GM06990 (cell line): ENCODE data around the gene LAIR1.
"Not testable (repeated sequence)": the region's sequence is repeated elsewhere in the genome, so short reads cannot be mapped to it uniquely, and the experiment has no call there.

ENCODE experiments used
- DNase-seq: peaks from one replicate; pipeline ENCODE4 v3.0.0-alpha.2; 2011; ENCODE audit not compliant: insufficient read length; ENCODE audit errors: extremely low read depth
- H3K27me3 ChIP-seq: replicated peaks from 2 replicates; pipeline ENCODE4 v1.6.0; 2011; ENCODE audit warnings: low read length; ENCODE audit not compliant: control insufficient read depth, insufficient read depth
- H3K36me3 ChIP-seq: 2 replicates; pipeline ENCODE4 v1.5.1; 2011; ENCODE audit warnings: low read length; ENCODE audit not compliant: control insufficient read depth, insufficient read depth
- H3K4me3 ChIP-seq: replicated peaks from 2 replicates; pipeline ENCODE4 v1.5.1; 2011; ENCODE audit warnings: low read depth, mild to moderate bottlenecking, control low read depth, low read length
- TF ChIP-seq, protein P1 (sequence below): IDR thresholded peaks from 2 replicates; pipeline ENCODE4 v1.5.1; 2011; ENCODE audit warnings: low read length, control low read depth, mild to moderate bottlenecking, inconsistent platforms; ENCODE audit not compliant: insufficient read depth, poor library complexity, severe bottlenecking

Gene LAIR1

DNA sequence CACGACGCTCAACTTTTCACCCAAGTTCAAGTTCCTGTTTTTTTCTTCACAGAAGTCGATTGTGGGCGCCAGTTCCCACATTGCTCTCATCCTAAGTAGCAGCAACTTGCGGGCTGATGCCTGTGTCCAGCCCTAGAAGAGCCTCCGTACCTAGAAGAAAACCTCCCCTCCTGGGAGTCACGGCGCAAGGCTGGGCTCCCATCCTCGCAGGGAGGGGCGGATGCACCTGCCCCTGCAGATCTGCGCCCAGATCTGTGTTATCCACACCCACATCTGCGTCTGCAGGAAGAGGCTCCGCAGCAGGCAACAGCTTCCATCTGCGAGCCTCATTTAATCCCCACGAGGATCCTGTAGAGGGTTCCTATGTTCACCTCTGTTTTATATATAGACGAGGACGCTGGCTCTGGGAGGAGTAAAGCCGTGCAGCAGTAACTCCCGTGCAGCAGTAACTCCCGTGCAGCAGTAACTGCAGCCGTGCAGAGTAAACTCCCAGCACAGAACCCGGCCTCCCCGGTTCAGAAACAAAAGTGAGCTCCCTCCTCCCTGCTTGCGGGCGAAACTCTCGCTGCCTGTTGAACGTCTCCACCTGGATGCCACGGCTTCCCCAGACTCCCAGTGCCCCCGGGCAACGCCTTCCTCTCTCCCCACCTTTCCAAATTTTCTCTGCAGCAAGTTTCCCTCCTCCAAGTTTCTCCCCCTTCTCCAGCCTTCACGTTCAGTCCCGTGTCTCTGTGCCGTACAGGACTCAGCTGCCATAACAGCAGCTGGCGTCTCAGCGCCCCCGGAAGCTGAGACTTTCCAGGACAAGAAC is 23.5 kb upstream of the LAIR1 start:
- Histone ChIP-seq H3K27me3 (no peaks in the 10 kb centered on the region; the same call in none of the 2 replicates), H3K4me3 (peak overlapping the region; percentile 15; the same call in 1 of the 2 replicates), H3K36me3 (no peaks in the 10 kb centered on the region)
- TF ChIP-seq, protein P1, sequence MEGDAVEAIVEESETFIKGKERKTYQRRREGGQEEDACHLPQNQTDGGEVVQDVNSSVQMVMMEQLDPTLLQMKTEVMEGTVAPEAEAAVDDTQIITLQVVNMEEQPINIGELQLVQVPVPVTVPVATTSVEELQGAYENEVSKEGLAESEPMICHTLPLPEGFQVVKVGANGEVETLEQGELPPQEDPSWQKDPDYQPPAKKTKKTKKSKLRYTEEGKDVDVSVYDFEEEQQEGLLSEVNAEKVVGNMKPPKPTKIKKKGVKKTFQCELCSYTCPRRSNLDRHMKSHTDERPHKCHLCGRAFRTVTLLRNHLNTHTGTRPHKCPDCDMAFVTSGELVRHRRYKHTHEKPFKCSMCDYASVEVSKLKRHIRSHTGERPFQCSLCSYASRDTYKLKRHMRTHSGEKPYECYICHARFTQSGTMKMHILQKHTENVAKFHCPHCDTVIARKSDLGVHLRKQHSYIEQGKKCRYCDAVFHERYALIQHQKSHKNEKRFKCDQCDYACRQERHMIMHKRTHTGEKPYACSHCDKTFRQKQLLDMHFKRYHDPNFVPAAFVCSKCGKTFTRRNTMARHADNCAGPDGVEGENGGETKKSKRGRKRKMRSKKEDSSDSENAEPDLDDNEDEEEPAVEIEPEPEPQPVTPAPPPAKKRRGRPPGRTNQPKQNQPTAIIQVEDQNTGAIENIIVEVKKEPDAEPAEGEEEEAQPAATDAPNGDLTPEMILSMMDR = no peak
- DNase-seq = peak; percentile 72

DNA sequence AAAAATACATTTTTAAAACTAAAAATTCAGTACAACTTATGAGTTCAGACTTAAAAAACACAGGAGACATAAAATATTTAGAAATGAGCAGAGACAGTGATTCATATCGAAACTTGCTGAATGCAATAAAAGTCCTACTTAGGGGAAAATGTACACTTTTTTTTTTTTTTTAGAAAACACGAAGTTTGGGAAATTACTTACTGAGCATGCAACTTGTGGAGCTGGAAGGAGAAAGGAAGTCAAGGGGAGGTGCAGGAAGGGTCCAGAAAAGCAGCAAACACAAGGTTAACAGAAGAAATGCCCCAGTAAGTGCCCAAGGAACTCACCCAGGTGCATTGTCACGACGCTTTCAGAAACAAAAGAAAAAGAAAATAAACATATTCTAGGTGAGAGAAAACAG is 18.6 kb upstream of the LAIR1 start:
- Histone ChIP-seq H3K27me3 (no peaks in the 10 kb centered on the region; the same call in 1 of the 2 replicates), H3K36me3 (no peaks in the 10 kb centered on the region), H3K4me3 (no peak overlapping the region)
- TF ChIP-seq, protein P1 = no peak
- DNase-seq = no peak

DNA sequence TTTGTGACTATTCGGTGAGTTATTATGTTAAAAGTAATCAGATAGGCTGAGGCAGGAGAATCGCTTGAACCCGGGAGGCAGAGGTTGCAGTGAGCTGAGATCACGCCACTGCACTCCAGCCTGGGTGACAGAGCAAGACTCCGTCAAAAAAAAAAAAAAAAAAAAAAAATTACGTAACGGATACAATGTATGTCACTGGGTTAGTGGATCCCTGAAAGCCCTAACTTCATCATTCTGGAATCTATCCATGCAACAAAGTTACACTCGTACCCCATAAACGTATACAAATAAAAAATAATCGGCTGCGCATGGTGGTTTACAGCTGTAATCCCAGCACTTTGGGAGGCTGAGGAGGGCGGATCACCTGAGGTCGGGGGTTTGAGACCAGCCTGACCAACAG is 17.3 kb upstream of the LAIR1 start:
- not testable (repeated sequence) for H3K4me3 ChIP-seq, H3K27me3 ChIP-seq, DNase-seq

DNA sequence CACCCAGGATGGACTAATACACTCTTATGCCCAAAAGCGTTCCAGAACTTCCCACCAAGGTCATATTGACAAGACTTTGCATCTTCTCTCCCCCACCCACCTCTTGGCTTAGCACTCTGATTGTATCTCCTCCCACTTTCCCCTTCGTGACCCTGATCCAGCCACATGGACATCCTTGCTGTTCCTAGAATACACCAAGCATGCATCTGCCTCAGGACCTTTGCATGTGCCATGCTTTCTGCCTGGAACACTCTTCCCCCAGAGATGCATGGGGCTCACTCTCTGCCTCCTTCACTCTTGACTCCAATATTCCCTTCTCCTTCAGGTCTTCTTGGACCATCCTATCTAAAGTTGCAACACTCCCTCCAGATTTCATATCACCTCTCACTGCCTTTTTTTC is 16.2 kb upstream of the LAIR1 start:
- Histone ChIP-seq H3K4me3 (no peak overlapping the region), H3K27me3 (no peaks in the 10 kb centered on the region; the same call in 1 of the 2 replicates), H3K36me3 (no peaks in the 10 kb centered on the region)
- TF ChIP-seq, protein P1 = no peak
- no peak for DNase-seq

More for the DNA sequence above, 17.3 kb upstream of the LAIR1 start:
- H3K36me3 ChIP-seq = not testable (repeated sequence)

DNA sequence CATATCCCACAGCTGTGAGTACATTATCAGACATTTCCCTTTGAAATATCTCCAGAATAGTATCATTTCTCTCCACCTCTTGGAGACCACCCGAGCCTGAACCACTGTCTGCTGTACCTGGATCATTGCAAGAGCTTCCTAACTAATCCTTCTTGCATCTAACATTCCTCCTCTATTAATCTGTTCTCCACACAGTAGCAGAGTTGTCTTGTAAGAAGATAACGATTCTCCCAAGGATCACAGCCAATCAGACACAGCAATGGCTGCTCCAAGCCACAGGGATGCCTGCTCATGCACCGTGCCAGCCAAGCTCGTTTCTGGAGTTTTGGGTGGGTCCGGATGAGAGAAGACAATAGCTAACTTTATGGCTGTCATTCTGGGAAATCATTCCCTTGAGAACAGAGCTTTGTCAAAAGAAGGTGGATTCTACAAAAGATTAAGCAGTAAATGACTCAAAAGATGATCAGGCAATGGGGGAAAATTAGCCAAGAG is 14.5 kb upstream of the LAIR1 start:
- H3K4me3 ChIP-seq = no peak overlapping the region
- TF ChIP-seq, protein P1 = no peak

DNA sequence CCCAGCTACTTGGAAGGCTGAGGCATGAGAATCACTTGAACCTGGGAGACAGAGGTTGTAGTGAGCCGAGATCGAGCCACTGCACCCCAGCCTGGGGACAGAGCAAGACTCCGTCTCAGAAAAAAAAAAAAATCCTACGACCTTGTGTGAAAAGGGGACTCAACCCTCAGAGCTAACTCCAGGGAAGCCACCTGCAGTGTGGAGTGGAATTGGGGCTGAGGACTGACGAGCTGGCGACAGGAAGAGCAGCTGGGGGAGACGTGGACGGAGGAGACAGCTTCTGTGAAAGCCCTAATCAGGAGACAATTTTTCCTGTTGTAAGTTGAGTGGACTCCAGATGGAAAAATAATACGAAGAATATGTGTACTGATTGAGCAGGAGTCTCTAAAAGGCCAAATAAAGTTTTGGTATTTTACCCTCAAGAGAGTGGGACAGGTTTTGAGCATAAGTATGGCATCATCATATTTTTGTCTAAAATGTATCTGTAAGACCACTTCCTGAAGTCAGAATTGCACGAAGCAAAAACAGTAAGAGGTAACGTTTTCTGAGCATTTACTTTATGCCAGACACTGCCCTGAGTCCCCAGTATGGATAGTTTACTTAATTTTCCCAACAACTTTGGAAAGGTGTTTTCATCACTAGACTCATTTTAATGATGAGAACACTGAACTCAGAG is 12.0 kb upstream of the LAIR1 start:
- H3K36me3 ChIP-seq = no peaks in the 10 kb centered on the region
- TF ChIP-seq, protein P1 = no peak
- no peak for DNase-seq
- H3K4me3 ChIP-seq = no peak overlapping the region
- no peaks in the 10 kb centered on the region for H3K27me3 ChIP-seq

More for the DNA sequence above, 14.5 kb upstream of the LAIR1 start:
- Histone ChIP-seq H3K27me3 (no peaks in the 10 kb centered on the region), H3K36me3 (no peaks in the 10 kb centered on the region)
- no peak for DNase-seq

DNA sequence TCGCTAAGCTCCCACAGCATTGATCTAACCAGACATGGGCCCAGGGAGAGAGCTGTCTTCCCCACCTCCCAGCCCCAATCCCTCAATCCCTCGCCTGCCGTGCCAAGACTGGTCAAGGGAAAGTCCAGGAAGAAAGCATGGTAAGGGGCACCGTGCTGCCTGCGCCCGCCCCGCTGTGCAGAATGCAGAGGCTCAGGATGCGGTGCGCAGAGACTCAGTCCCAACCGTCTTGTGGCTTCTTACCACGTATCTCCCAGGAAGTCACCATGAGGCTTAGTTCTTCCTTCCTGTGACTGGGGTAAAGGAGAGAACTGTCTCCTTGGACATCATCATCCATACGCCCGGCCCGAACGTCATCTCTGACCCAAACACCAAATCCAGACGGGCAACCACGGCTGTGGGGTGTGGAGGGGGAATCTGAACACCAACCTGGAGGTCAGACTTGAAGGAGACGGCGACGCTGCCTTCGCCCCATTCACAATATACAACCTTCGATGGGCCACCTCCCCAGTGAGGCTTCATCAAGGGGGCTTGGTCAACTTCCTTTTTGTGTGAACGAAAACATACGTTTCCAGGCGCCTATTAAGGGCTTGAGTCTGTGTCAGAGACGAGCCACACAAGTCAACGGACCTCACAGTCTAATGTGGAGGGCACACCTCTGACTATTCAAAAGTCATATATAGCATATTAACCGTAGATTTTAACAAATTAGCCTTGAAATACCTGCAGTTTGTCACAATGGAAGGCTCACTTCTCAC is 10.6 kb upstream of the LAIR1 start:
- H3K4me3 ChIP-seq, DNase-seq, H3K27me3 ChIP-seq, H3K36me3 ChIP-seq: not testable (repeated sequence)
